Measurements from ENCODE around the gene SLC16A3.

DNA sequence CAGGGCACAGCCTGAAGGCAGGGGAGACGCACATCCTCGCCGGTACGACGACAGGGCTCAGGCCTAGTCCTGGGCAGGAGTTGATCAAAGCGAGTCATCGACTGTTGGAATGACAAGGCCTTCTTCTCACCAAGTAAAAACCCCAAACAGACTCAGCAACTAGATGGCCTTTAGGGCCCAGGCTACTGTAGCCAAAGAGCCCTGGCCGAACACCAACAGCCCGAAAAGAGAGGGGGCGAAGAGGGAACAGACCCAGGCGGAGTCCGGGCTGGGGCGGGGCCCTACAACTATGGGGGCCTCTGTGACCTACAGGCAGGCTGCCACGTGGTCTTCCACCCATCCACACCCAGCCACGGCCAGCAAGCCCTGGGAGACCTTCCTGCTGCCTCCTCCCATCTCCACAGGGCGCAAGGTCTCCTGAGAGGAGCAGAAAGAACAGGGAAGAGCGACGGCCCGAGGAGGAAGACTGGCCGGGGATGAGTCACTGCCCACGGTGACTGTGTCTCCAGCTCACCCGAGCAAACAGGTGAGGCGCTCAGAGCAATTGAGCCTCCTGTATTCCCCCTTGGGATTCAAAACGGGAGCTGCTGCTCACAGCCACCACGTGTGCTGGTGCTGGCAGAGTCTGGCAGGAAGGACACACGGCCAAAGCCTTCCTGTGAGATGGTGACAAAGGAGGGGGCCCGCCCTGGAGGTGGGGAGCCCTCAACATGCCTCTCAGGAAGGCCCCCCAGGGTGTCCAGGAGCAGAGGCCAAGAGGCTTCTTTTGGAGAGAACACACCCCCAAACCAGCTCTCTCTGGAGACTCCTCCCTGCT lies 17.7 kb downstream of the SLC16A3 start:
- TF ChIP-seq CTCF (IDR thresholded peaks at IDR 0.05) = no peak
- no peak for TF ChIP-seq POLR2A (IDR thresholded peaks at IDR 0.05)

All from breast epithelium (tissue), 3 donors.